GM19468 (cell line): ENCODE data around the gene OTOF.

ENCODE experiments used
- ATAC-seq: cut with Tn5 transposase; IDR thresholded peaks from one replicate; pipeline ENCODE4 v1.9.1; 2021; ENCODE audit warnings: mild to moderate bottlenecking, moderate library complexity, moderate number of reproducible peaks; ENCODE audit not compliant: unreplicated experiment; ENCODE audit errors: extremely low read depth

Gene OTOF

GRCh38 chr2:26503231-26503880, 25.4 kb upstream of the OTOF start:
- ATAC-seq, result no peak

- no peak for ATAC-seq
Observed at GRCh38 chr2:26500406-26500805, 22.5 kb upstream of the OTOF start.

- ATAC-seq, result no peak
Observed at GRCh38 chr2:26495705-26496297, 17.9 kb upstream of the OTOF start.

GRCh38 chr2:26494891-26495290, 17.0 kb upstream of the OTOF start:
- ATAC-seq, result no peak

GRCh38 chr2:26494199-26494598, 16.3 kb upstream of the OTOF start:
- ATAC-seq, result no peak

- no peak for ATAC-seq
Observed at GRCh38 chr2:26493566-26493965, 15.6 kb upstream of the OTOF start.

- ATAC-seq, result no peak
Observed at GRCh38 chr2:26492749-26493515, 15.0 kb upstream of the OTOF start.

- no peak for ATAC-seq
Observed at GRCh38 chr2:26491563-26492167, 13.7 kb upstream of the OTOF start.

- ATAC-seq, result no peak
Observed at GRCh38 chr2:26489213-26489850, 11.4 kb upstream of the OTOF start.

- no peak for ATAC-seq
Observed at GRCh38 chr2:26488463-26489212, 10.7 kb upstream of the OTOF start.

- no peak for ATAC-seq
Observed at GRCh38 chr2:26487192-26487591, 9.3 kb upstream of the OTOF start.

- ATAC-seq, result no peak
Observed at GRCh38 chr2:26486789-26487188, 8.9 kb upstream of the OTOF start.

GRCh38 chr2:26485725-26486418, 7.9 kb upstream of the OTOF start:
- no peak for ATAC-seq

- no peak for ATAC-seq
Observed at GRCh38 chr2:26485099-26485498, 7.2 kb upstream of the OTOF start.

- ATAC-seq, result no peak
Observed at GRCh38 chr2:26484579-26484978, 6.7 kb upstream of the OTOF start.

- ATAC-seq, result no peak
Observed at GRCh38 chr2:26483957-26484565, 6.1 kb upstream of the OTOF start.

- ATAC-seq, result no peak
Observed at GRCh38 chr2:26483516-26483915, 5.6 kb upstream of the OTOF start.

- ATAC-seq, result no peak
Observed at GRCh38 chr2:26483027-26483326, 5.1 kb upstream of the OTOF start.
